SU-DHL-6 (cell line): ENCODE data around the gene KCNA3.

Experiments used
- CTCF ChIP-seq: fragments of 200-600 bp; sonication (generic); IDR thresholded peaks from one replicate; pipeline ENCODE4 v1.5.1; 2017; ENCODE audit warnings: antibody characterized with exemption, mild to moderate bottlenecking, low read length, moderate library complexity; ENCODE audit not compliant: insufficient read depth, poor library complexity, severe bottlenecking
- EZH2phosphoT487 ChIP-seq: fragments of 200-600 bp; sonication (generic), shearing (Covaris generic); conservative IDR thresholded peaks from 2 replicates; pipeline ENCODE4 v1.6.1; 2018; ENCODE audit warnings: mild to moderate bottlenecking, antibody characterized with exemption, low read length, moderate library complexity, mixed read lengths

DNA sequence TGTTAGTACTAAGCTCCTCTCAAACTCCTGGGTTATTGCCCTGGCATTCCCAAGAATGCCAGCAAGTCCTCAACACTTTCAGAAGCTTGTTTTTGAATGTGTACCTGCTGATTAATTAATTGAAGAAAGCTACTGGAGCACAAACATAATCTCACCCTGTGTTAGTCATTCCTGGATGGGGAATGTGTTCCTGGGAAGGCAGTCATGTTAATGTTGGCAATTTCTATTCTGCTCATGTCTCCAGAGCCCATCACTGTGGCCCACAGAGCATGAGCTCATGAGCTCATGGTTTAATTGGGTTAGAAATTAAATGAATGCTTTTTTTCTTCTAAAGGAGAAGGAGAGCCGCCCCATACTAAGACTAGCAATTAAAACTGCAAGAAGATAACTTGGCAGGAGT lies 31.9 kb upstream of the KCNA3 start:
- TF ChIP-seq CTCF (no peak), EZH2phosphoT487 (no peak)
